Calu3 (cell line): Measurements from ENCODE around the gene ACSS2. TPM values are rescaled to one million over a fixed set of nuclear protein-coding genes. Genes with fewer than 3 reads are reported as not detected.

Experiments used
- BruUV-seq: library from RNA; stranded (reverse); fragments of 400-500 nt; replicated peaks from 2 replicates; lab custom pipeline; 2021; lab: Mats Ljungman, UMichigan
- CTCF ChIA-PET: fragments of 300-600 bp; sonication (Branson Sonifier 250); formaldehyde crosslinking; loops from one replicate; lab custom pipeline; 2022; ENCODE audit warnings: antibody characterized with exemption; lab: Charles Lee
- DNase-seq: peaks from one replicate; pipeline ENCODE4 v3.0.0; 2022
- H3K27ac Mint-ChIP-seq: one replicate; pipeline ENCODE4 v1.8.0; 2022; ENCODE audit warnings: mixed read lengths; ENCODE audit not compliant: unreplicated experiment
- H3K27me3 Mint-ChIP-seq: one replicate; pipeline ENCODE4 v1.8.0; 2022; ENCODE audit warnings: mixed read lengths; ENCODE audit not compliant: unreplicated experiment
- H3K36me3 Mint-ChIP-seq: one replicate; pipeline ENCODE4 v1.8.0; 2022; ENCODE audit warnings: mild to moderate bottlenecking, moderate library complexity, mixed read lengths; ENCODE audit not compliant: insufficient read depth, unreplicated experiment
- H3K4me1 Mint-ChIP-seq: one replicate; pipeline ENCODE4 v1.8.0; 2022; ENCODE audit warnings: mild to moderate bottlenecking, low read depth, mixed read lengths; ENCODE audit not compliant: unreplicated experiment
- H3K4me3 Mint-ChIP-seq: one replicate; pipeline ENCODE4 v1.8.0; 2022; ENCODE audit warnings: mild to moderate bottlenecking, low read depth, moderate library complexity, mixed read lengths; ENCODE audit not compliant: unreplicated experiment
- H3K9me3 Mint-ChIP-seq: one replicate; pipeline ENCODE4 v1.8.0; 2022; ENCODE audit warnings: low read depth, mixed read lengths; ENCODE audit not compliant: unreplicated experiment
- CTCF ChIP-seq: fragments of 200-600 bp; IDR thresholded peaks from one replicate; pipeline ENCODE4 v1.8.0; 2022; ENCODE audit warnings: antibody characterized with exemption; ENCODE audit not compliant: unreplicated experiment
- intact Hi-C: fragments of 100-400 bp; cut with micrococcal nuclease; formaldehyde crosslinking; loops from one replicate; pipeline ENCODE4 v1.10.0; 2022; ENCODE audit not compliant: unreplicated experiment
- total RNA-seq: library from RNA; stranded (reverse); gene quantifications from 2 replicates; pipeline ENCODE4 v1.2.3, GENCODE V29; 2022

The ACSS2 gene
- total RNA-seq, 1 experiment from 2014 or later = 34.9 TPM

- intact Hi-C loops = no loop called here
- Mint-ChIP-seq H3K4me1 (no peaks in the 10 kb centered on the region), H3K36me3 (no peaks in the 10 kb centered on the region), H3K27me3 (peaks cover 24% of the 10 kb centered on the region), H3K9me3 (no peaks in the 10 kb centered on the region), H3K4me3 (no peak overlapping the region), H3K27ac (no peak overlapping the region)
- CTCF ChIA-PET = no interaction called here
- BruUV-seq = no TSS peak
- DNase-seq = no peak
- TF ChIP-seq CTCF = no peak
These were observed 91.0 kb downstream of the ACSS2 start for GRCh38 chr20:34967421-34967820.

- no TSS peak for BruUV-seq
- Mint-ChIP-seq H3K36me3 (no peaks in the 10 kb centered on the region), H3K27ac (no peak overlapping the region), H3K4me1 (no peaks in the 10 kb centered on the region), H3K9me3 (no peaks in the 10 kb centered on the region), H3K4me3 (no peak overlapping the region), H3K27me3 (peaks cover 32% of the 10 kb centered on the region)
- no peak for DNase-seq
- intact Hi-C loops = no loop called here
- CTCF ChIA-PET = interaction anchor here (1.1 kb wide), 1 partner anchor 19 kb away, joined by 3 read pairs; no protein-coding TSS in a partner anchor
- no peak for TF ChIP-seq CTCF
These were observed 91.8 kb downstream of the ACSS2 start for GRCh38 chr20:34968042-34968775.

- intact Hi-C loops = no loop called here
- CTCF ChIA-PET = no interaction called here
- H3K27me3 Mint-ChIP-seq = peaks cover 45% of the 10 kb centered on the region
- no peaks in the 10 kb centered on the region for H3K4me1 Mint-ChIP-seq
- H3K4me3 Mint-ChIP-seq = no peak overlapping the region
- no peaks in the 10 kb centered on the region for H3K9me3 Mint-ChIP-seq
- TF ChIP-seq CTCF = no peak
- H3K36me3 Mint-ChIP-seq = no peaks in the 10 kb centered on the region
- no peak for DNase-seq
- H3K27ac Mint-ChIP-seq = no peak overlapping the region
- BruUV-seq = no TSS peak
These were observed 93.9 kb downstream of the ACSS2 start for GRCh38 chr20:34970193-34970840.

- no peak overlapping the region for H3K27ac Mint-ChIP-seq
- no peak overlapping the region for H3K4me3 Mint-ChIP-seq
- intact Hi-C loops = no loop called here
- H3K9me3 Mint-ChIP-seq = no peaks in the 10 kb centered on the region
- H3K27me3 Mint-ChIP-seq = peaks cover 43% of the 10 kb centered on the region
- no peaks in the 10 kb centered on the region for H3K4me1 Mint-ChIP-seq
- CTCF ChIA-PET = interaction anchor here (0.7 kb wide), 3 partner anchors 58 to 1778 kb away, joined by 3 to 7 read pairs (median 3); no protein-coding TSS in a partner anchor
- no TSS peak for BruUV-seq
- H3K36me3 Mint-ChIP-seq = no peaks in the 10 kb centered on the region
- TF ChIP-seq CTCF = no peak
- no peak for DNase-seq
These were observed 94.6 kb downstream of the ACSS2 start for GRCh38 chr20:34970846-34971560.
